COLO829 (cell line): ENCODE data around the gene SATB2.
A peak's percentile ranks its signal among the peaks of the same experiment; 100 is the strongest.

Experiments used
- DNase-seq: peaks from one replicate; pipeline ENCODE4 v3.0.0; 2012; ENCODE audit warnings: low spot score

Gene SATB2

GRCh38 chr2:199465988-199466691 lies 8.4 kb upstream of the SATB2 start:
- no peak for DNase-seq

- no peak for DNase-seq
These were observed 7.7 kb upstream of the SATB2 start for GRCh38 chr2:199465390-199465789.

- no peak for DNase-seq
These were observed 7.0 kb upstream of the SATB2 start for GRCh38 chr2:199464606-199465352.

DNA sequence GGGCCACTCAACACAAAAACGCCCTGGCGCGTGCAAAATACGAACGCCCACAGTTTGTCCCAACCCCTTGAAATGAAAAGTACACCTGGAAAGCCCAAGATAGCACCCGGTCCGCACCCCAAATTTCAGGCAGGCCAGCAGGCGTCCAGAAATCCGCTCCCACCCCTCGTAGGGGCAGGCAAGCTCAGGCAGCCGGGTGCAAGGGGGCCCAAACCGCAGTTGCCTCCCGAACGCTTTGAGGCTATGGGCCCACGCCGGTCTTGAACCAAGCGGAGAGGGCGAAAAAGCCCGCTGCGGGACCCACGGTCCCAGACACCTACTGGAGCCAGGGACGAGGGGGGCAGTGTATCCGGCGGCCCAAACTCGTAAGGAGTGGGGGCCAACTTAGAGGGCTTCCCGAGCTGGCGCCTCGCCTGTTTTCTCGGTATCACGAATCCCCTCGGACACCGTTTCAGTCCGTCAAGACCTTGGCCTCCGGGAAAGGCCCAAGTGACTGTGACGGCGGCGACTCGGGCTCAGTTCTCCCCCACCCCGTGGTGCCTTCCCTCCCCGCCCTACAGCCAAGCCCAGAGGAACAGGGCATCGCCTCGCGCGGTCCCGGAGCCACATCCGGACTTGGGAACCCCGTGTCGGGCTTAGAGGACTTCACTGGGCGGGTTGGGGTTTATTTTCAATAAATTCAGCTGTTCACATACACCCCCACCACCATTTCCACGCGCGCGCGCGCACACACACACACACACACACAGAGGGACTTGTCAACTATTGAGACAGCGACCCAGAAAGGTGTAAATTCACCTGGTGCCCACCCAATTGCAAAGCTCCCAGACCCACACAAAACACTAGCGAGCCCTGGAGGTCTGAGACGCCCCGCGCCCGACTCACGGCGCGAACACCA lies 6.2 kb upstream of the SATB2 start:
- no peak for DNase-seq

DNA sequence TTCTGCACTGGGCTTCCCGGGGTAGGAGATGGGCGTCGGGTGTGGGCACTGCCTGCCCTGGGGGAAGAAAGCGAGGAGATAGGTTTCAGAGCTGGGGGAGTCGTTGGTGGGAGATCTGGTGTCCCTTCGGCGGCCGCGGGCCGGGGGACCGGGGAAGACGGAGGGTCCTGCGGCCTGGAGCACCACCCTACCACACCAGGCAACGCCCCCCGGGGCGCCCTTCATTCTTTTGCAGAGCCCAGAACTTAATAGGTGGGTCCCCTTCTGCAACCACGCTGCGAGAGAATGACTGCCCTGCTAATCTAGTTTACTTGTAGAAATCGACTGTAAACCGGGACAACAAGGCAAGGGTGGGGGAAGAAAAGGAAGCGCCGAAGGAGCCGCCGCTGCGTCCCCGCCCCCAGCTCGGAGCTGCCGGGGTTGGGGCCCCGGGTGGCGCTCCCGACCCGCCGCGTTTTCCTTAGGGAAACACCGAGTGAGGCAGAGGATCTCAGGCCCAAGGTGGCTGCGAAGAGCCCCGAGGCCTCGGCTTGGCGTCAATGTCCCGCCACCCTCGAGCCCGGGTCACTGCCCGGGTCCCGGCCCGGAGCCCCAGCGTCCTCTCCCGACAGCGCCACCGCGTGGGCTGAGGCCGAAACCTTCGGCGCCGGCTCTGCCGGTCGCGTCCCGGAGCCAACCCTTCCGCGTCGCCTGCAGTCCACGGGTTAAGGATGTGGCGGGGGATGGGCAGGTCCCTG lies 5.4 kb upstream of the SATB2 start:
- peak; percentile 63 for DNase-seq

DNA sequence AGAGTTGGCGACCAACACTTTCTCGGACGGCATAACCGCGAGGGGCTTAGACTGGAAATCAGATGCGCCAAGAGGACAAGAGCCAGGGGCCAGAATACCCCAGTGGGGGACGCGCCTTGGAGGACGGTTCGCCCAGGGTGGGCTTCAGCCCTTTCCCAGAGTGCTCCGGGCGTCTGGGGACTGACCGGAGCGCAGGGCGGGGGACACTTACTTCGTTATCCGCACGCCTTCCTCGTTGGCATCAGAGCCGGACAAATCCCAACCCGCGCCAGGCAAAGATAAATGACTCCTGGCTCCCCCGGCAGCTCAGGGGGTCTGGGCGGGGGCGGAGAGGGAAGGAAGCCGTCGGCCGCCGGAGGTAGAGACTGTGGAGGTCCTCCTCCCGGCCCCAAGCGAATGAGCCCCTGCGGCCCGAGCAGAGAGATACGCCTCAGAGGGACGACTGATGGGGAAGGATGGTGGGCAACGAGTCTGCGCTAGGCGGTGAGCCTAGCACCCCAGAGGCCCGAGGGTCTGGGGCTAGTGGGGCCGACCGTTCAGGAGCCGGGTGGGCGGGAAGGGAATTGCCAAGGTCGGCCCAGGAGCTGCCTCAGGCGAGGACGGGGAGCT lies 4.7 kb upstream of the SATB2 start:
- DNase-seq, result no peak

DNA sequence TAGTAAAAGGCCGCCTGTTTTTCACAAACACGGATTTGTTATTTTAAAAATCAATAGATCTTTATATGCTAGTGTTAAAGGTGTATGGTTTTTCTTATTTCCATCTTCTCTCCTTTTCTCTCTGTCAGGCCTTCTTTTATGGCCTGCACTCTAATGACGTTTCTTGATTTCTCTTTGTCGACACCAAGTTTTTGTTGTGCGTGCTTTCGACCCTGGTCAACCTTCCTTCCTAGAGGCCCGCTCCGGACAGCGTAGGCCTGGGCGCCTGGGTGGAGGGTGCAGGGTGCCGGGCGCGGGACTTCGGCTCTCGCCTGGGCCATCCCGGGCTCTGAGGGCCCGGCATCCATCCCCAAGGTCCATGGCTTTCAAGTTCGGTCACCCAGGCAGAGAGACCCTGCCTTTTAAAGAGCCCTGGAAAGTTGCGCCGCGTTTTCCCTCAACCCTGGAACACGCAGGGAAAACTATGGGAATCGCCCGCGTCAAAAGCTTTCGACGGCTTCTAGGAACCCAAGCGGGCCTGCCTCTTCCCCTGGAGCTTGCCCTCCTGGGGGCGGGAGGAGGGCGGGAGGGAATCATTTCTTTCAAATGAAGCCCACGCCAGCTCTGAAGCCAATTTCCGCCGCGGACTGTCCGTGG lies 4.1 kb upstream of the SATB2 start:
- DNase-seq, result no peak

- no peak for DNase-seq
These were observed 3.3 kb upstream of the SATB2 start for GRCh38 chr2:199460846-199461710.

DNA sequence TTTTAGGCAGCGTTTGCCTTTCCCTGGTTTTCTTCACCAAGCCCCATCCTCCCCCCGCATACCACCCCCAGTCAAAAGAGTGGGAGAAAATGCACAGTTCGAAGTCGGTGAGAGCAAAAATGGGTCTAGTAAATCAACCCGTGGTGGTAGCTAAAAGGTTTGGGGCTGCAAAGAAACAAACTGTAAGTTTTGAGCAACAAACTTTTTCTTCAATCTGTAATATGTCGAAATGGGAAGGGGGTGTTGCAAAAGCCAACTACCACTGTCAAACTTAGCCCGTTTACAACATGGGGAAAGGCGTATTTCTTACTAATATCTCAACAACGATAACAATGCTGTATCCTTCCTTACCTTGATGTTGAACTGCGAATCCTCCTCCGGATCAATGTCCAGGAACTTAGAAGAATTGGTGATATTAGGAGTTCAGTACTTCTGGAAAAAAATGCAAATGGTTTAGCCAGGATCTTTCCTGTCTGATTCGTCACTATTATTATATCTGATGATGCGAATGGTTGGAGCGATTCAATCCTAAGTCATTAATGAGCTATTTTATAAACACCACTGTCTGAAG lies 2.4 kb upstream of the SATB2 start:
- DNase-seq, result no peak

- DNase-seq, result peak; percentile 78
These were observed 1.8 kb upstream of the SATB2 start for GRCh38 chr2:199459286-199460100.

- DNase-seq, result no peak
These were observed 1.1 kb upstream of the SATB2 start for GRCh38 chr2:199458806-199459285.

DNA sequence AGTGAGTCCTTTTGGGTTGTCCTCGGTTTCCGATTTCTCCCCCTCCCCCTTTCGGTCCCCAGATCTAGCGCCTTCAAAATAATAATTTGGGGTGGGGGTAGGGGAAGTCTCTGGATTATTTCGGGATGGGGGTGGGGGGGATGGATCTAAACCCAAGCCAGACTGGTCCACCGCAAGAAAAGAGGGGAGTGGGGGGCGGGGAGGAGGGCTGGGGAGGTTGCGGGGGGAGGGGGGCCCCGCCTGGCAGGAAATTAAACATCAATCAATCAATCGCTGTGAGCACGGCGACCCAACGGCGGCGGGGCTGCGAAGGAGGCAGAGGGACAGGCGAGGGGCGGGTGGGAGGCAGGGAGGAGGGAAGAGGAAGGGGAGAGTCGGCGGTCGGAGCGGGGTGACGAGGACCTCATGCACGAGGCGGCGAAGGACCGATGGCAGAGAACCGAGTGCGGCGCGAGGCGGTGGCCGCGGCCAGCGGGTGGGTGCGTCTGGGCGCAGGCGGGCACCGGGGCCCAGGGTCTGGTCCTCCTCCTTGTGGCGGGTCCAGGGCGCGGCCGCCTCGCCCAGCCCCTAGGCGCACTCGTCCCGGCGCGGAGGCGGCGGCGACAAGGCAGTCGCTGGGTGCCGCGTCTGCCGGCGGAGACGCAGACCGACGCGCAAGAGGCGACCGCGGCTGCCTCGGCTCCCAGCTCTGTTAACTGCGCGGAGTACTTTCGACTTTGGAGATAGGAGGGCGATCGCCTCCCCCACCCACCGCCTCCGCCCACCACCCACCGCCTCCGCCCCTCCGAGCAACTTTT lies 468 bp upstream of the SATB2 start:
- DNase-seq, result no peak

DNA sequence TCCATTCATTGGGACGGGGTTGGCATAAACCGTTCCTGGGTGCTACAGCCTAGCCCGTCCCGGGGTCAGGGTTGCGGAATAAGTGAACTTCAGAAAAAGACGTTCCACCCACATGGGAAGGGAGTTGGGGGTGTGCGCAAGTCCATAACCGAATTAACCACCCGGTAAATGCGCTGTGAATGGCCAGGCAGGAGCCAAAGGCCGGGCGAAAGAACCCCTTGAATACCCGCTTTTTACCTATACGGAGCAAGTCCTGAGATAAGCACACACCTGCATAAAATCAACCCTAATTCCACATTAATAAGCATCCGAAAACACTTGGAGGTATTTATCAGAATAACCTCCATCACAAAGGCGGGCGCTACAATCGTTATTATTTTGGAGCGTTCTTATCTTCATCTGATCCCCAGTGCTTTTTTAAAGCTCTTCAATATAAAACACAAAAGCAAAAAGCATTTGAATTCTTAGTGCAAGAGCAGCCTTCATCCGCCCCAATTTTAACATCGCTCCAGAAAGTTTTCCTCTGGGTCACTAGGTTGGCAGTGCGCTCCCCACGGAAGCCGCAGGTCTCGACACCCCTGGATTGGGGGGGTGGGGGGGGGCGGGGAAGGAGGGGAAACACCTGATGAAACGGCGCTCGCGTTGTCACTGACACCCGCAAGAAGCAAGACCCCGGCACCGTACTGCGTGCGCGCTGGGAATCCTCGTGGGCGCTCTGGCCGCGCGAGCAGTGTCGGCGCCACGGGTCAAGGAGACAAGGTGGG lies 1.2 kb downstream of the SATB2 start:
- DNase-seq, result no peak

DNA sequence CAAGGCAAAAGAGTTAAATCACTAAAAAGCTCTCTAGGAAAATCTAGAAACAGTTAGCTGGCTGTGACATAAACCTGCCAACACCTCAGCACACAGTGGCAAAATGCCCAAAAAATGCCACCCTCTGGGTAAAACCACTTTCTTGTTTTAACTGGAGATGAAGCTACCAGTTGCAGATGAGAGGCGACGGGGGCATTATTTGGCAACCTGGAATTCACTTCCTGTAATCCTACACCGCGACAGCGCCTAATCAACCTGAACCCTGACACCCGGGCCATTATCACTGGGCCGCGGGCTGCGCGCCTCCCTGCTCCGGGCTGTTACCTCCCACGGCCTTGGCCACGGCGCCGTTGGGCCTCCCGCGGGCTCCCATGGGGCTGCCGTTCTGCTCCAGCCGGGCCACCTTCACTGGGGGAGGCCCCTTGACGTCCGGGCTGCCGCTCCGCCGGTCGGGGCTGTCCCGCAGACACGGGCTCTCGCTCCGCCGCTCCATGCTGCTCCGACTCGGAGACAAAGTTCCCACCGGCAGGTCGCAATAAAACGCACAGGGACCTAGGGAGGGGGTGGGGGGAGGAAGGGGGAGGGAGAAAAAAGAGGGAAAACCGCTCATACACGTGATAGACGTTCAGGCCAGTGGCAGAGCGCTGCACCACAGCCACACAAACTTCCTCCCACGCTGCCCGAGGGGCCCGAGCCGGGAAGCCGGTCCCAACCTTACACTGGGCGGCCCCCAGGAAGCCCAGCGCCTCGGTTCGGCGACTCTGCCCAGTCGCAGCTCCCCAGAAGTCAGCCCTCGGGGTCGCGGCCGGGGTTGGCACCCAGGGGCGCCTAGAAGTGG lies 2.0 kb downstream of the SATB2 start:
- no peak for DNase-seq

GRCh38 chr2:199455210-199455544 lies 2.6 kb downstream of the SATB2 start:
- no peak for DNase-seq

GRCh38 chr2:199452991-199453379 lies 4.8 kb downstream of the SATB2 start:
- no peak for DNase-seq
